Neural cell (in vitro differentiated cells): ENCODE results near the gene SHANK1. TPM values are rescaled to one million over a fixed set of nuclear protein-coding genes. Genes with fewer than 3 reads are reported as not detected.

Experiments
- H2AFZ ChIP-seq: fragments of 200-600, 300-800 bp; sonication (generic), shearing (Covaris generic); 2 replicates; pipeline ENCODE4 v1.6.0; 2014; ENCODE audit warnings: low read depth, mild to moderate bottlenecking, antibody characterized with exemption, low read length, moderate library complexity
- H3F3A ChIP-seq: fragments of 200-600 bp; shearing (Covaris generic); 2 replicates; pipeline ENCODE4 v1.6.1; 2016; ENCODE audit warnings: mild to moderate bottlenecking, moderate library complexity, mixed read lengths, antibody characterized with exemption, low read length; ENCODE audit not compliant: insufficient read depth, poor library complexity, severe bottlenecking
- H3K27ac ChIP-seq: fragments of 200-600, 300-800 bp; sonication (generic), shearing (Covaris generic); 2 replicates; pipeline ENCODE4 v1.5.1; 2014; ENCODE audit warnings: mild to moderate bottlenecking, low read length, moderate library complexity
- H3K27me3 ChIP-seq: fragments of 300-800, 200-600 bp; sonication (generic), shearing (Covaris generic); 2 replicates; pipeline ENCODE4 v1.6.0; 2014; ENCODE audit warnings: mild to moderate bottlenecking, low read depth, low read length, moderate library complexity; ENCODE audit not compliant: insufficient read depth
- H3K36me3 ChIP-seq: fragments of 300-800, 200-600 bp; sonication (generic), shearing (Covaris generic); 2 replicates; pipeline ENCODE4 v1.5.1; 2014; ENCODE audit warnings: mild to moderate bottlenecking, antibody characterized with exemption, low read length, moderate library complexity; ENCODE audit not compliant: insufficient read depth
- H3K4me2 ChIP-seq: fragments of 300-800, 200-600 bp; sonication (generic), shearing (Covaris generic); 2 replicates; pipeline ENCODE4 v1.6.0; 2014; ENCODE audit warnings: mild to moderate bottlenecking, low read length
- H3K4me3 ChIP-seq: fragments of 300-800, 200-600 bp; sonication (generic), shearing (Covaris generic); 2 replicates; pipeline ENCODE4 v1.5.1; 2014; ENCODE audit warnings: mild to moderate bottlenecking, low read length, moderate library complexity
- H3K79me2 ChIP-seq: fragments of 200-600 bp; shearing (Covaris generic); replicated peaks from 2 replicates; pipeline ENCODE4 v1.6.0; 2014; ENCODE audit warnings: mild to moderate bottlenecking, low read length, moderate library complexity; ENCODE audit not compliant: insufficient read depth
- H3K9ac ChIP-seq: fragments of 300-800, 200-600 bp; sonication (generic), shearing (Covaris generic); 2 replicates; pipeline ENCODE4 v1.6.1; 2016; ENCODE audit warnings: mild to moderate bottlenecking, low read length, mixed read lengths
- H3K9me2 ChIP-seq: fragments of 200-600 bp; shearing (Covaris generic); 2 replicates; pipeline ENCODE4 v1.6.1; 2016; ENCODE audit warnings: mild to moderate bottlenecking, low read length, mixed read lengths; ENCODE audit not compliant: insufficient read depth
- H3K9me3 ChIP-seq: fragments of 200-600, 300-800 bp; sonication (generic), shearing (Covaris generic); 2 replicates; pipeline ENCODE4 v1.6.1; 2016; ENCODE audit warnings: mild to moderate bottlenecking, mixed run types, low read length, moderate library complexity, mixed read lengths
- H4K20me1 ChIP-seq: fragments of 200-600 bp; shearing (Covaris generic); 2 replicates; pipeline ENCODE4 v1.6.1; 2016; ENCODE audit warnings: mild to moderate bottlenecking, mixed run types; ENCODE audit not compliant: insufficient read depth
- CTCF ChIP-seq: fragments of 450-650 bp; IDR thresholded peaks from 2 replicates; pipeline ENCODE4 v1.5.1; 2014; ENCODE audit warnings: antibody characterized with exemption, mild to moderate bottlenecking, moderate library complexity; ENCODE audit not compliant: poor library complexity, severe bottlenecking
- EP300 ChIP-seq: fragments of 450-650 bp; conservative IDR thresholded peaks from 2 replicates; pipeline ENCODE4 v1.6.1; 2014; ENCODE audit warnings: antibody characterized with exemption, mild to moderate bottlenecking, moderate library complexity; ENCODE audit not compliant: poor library complexity, severe bottlenecking
- EZH2 ChIP-seq: fragments of 200-600, 300-800 bp; shearing (Covaris generic), sonication (generic); IDR thresholded peaks from 2 replicates; pipeline ENCODE4 v1.6.1; 2014; ENCODE audit warnings: antibody characterized with exemption, low read length, borderline replicate concordance, mild to moderate bottlenecking; ENCODE audit not compliant: insufficient read depth, poor library complexity, severe bottlenecking
- MXI1 ChIP-seq: fragments of 450-650 bp; conservative IDR thresholded peaks from 2 replicates; pipeline ENCODE4 v1.6.1; 2014; ENCODE audit warnings: antibody characterized with exemption, mild to moderate bottlenecking; ENCODE audit not compliant: poor library complexity, severe bottlenecking
- POLR2AphosphoS5 ChIP-seq: IDR thresholded peaks from 2 replicates; pipeline ENCODE4 v1.6.1; 2012
- RAD21 ChIP-seq: fragments of 450-650 bp; conservative IDR thresholded peaks from 2 replicates; pipeline ENCODE4 v1.6.1; 2014; ENCODE audit warnings: antibody characterized with exemption, mild to moderate bottlenecking, moderate library complexity
- REST ChIP-seq: IDR thresholded peaks from 2 replicates; pipeline ENCODE4 v1.6.1; 2012; ENCODE audit warnings: borderline replicate concordance
- SMC3 ChIP-seq: fragments of 450-650 bp; conservative IDR thresholded peaks from 2 replicates; pipeline ENCODE4 v1.6.1; 2014; ENCODE audit warnings: antibody characterized with exemption, mild to moderate bottlenecking, moderate library complexity; ENCODE audit not compliant: poor library complexity
- TAF1 ChIP-seq: IDR thresholded peaks from 2 replicates; pipeline ENCODE4 v1.6.1; 2012; ENCODE audit warnings: low read depth
- polyA plus RNA-seq: library from polyadenylated mRNA; depleted of rRNA; stranded (reverse); fragments of >200 nt; gene quantifications from 2 replicates; pipeline ENCODE4 v1.2.3, GENCODE V29; 2014

SHANK1 gene
- polyA plus RNA-seq, 1 donor from 2014 or later: 7.9 TPM

- Histone ChIP-seq H3K9me3 (peaks cover 2% of the 10 kb centered on the region), H3K36me3 (no peaks in the 10 kb centered on the region), H3K9me2 (no peaks in the 10 kb centered on the region), H3K9ac (no peak overlapping the region), H3K79me2 (no peaks in the 10 kb centered on the region), H3F3A (no peaks in the 10 kb centered on the region), H3K27ac (no peak overlapping the region), H4K20me1 (no peaks in the 10 kb centered on the region), H3K4me2 (no peak overlapping the region), H3K27me3 (no peaks in the 10 kb centered on the region), H3K4me3 (no peak overlapping the region), H2AFZ (no peak overlapping the region)
- no peak for TF ChIP-seq MXI1
- TF ChIP-seq REST: no peak
- no peak for TF ChIP-seq RAD21
- TF ChIP-seq EP300: no peak
- no peak for TF ChIP-seq POLR2AphosphoS5
- no peak for TF ChIP-seq CTCF
- no peak for TF ChIP-seq SMC3
- TF ChIP-seq EZH2: no peak
- no peak for TF ChIP-seq TAF1
Measured at GRCh38 chr19:50629194-50629593, 90.4 kb downstream of the SHANK1 start.

GRCh38 chr19:50628551-50628950, 91.1 kb downstream of the SHANK1 start:
- Histone ChIP-seq H3K27me3 (no peaks in the 10 kb centered on the region), H3K36me3 (no peaks in the 10 kb centered on the region), H2AFZ (no peak overlapping the region), H3K9me3 (no peaks in the 10 kb centered on the region), H3K9ac (no peak overlapping the region), H3K4me3 (no peak overlapping the region), H4K20me1 (no peaks in the 10 kb centered on the region), H3K79me2 (no peaks in the 10 kb centered on the region), H3K4me2 (no peak overlapping the region), H3K27ac (no peak overlapping the region), H3K9me2 (no peaks in the 10 kb centered on the region), H3F3A (no peaks in the 10 kb centered on the region)
- no peak for TF ChIP-seq EP300
- TF ChIP-seq CTCF: no peak
